Erythroblast (primary cell): ENCODE data around the gene SCUBE1.

Experiments
- GATA1 ChIP-seq: IDR thresholded peaks from 2 replicates; pipeline ENCODE4 v1.6.1; 2011; ENCODE audit warnings: low read depth, mild to moderate bottlenecking, control low read depth, low read length, moderate library complexity
- POLR2A ChIP-seq: IDR thresholded peaks from 2 replicates; pipeline ENCODE4 v1.6.1; 2011; ENCODE audit warnings: mild to moderate bottlenecking, low read length

DNA sequence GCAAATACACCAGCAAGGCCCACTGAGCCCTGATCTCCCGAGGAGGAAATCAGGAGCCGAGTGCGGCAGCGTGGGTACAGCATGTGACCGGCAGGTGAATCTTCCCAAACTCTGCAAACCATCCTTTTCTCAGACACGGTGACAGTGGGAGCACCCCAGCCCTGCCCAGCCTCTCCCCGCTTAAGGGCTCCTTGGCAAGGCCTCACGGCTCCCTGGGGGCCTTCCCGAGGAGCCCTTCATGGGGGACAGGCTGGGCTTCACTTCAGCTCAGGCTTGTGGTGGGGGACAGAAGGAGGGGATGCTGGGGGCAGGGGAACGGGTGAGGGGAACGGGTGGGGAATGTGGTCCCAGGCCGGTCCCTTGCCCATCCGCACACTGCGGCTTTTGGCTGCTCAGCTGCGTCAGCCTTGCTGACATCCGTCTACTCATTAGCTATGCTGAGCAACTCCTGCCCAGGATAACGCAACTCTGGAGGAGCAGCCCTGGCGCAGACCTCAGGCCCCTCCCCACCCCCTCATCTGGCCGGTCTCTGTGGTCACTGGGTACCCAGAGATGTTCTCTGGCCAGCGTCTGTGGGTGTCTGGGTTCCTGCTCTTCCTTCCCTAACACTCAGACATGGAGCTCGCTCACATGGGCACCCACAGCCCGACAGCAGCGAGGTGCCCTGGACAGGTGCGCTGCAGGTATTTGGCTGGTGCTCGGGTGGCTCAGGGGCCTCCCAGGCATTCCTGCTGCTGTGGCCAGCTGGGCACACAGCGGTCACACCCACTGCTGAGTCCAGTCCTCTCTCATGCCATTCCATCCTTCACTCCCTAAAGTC is 134.3 kb downstream of the SCUBE1 start:
- no peak for TF ChIP-seq POLR2A
- TF ChIP-seq GATA1 = no peak
